Measurements from ENCODE around the gene C1orf115. TPM values are rescaled to one million over a fixed set of nuclear protein-coding genes. Genes with fewer than 3 reads are reported as not detected.

The C1orf115 gene, protein sequence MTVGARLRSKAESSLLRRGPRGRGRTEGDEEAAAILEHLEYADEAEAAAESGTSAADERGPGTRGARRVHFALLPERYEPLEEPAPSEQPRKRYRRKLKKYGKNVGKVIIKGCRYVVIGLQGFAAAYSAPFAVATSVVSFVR
- 34.7 TPM for total RNA-seq (ENCODE audit: unreplicated experiment)
- long read RNA-seq, partial matches to known transcripts: 0 of 7 reads
- long read RNA-seq, other reads (novel, unspliced or antisense): 4 of 7 reads

DNA sequence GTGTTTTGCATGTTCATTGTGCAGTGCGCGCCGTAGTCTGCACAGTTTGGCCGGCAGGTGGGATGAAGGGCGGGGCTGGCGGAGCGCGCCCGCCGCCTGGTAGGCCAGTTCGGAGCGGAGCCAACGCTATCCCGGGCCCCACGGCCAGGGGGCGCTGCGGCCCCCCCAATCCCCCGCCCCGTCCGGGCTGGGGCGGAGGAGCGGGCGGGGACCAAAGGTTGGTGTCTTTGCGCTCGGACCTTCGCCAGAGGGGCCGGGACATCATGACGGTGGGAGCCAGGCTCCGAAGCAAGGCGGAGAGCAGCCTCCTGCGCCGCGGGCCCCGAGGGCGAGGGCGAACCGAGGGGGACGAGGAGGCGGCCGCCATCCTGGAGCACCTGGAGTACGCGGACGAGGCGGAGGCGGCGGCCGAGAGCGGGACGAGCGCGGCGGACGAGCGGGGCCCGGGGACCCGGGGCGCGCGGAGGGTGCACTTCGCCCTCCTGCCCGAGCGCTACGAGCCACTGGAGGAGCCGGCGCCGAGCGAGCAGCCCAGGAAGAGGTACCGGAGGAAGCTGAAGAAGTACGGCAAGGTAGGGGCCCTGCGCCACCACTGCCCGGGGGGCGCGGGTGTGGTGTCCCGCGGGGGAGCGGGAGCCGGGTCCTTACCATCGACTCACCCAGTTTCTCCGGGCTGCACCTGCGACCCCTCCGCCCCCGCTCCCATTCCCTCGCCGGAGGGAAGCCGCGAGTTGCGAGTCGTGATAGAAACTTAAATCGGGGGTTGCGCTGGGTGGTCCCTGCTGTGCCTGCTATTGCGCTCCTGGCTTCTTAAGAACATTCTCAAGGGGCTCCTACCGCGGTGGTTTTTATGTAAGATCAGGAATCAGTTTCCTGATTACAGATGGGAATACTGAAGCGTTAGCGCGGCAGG is at the start of gene C1orf115:
TSS of gene C1orf115 (plus strand) at position 224 of the 913 bp plus-strand sequence. CDS start at position 264, 40 bp downstream.
- Mint-ChIP-seq H3K4me3 (ENCODE audit: unreplicated experiment) (peak within 1 kb of the TSS; percentile 88), H3K27me3 (ENCODE audit: unreplicated experiment) (no peaks in the 10 kb centered on the region), H3K27ac (ENCODE audit: unreplicated experiment) (no peak within 1 kb of the TSS), H3K9me3 (ENCODE audit: unreplicated experiment) (no peaks in the 10 kb centered on the region), H3K36me3 (ENCODE audit: low read depth, unreplicated experiment) (peaks cover 4% of the 10 kb centered on the region), H3K4me1 (ENCODE audit: unreplicated experiment) (peaks cover 23% of the 10 kb centered on the region)
- TF ChIP-seq, protein P1, sequence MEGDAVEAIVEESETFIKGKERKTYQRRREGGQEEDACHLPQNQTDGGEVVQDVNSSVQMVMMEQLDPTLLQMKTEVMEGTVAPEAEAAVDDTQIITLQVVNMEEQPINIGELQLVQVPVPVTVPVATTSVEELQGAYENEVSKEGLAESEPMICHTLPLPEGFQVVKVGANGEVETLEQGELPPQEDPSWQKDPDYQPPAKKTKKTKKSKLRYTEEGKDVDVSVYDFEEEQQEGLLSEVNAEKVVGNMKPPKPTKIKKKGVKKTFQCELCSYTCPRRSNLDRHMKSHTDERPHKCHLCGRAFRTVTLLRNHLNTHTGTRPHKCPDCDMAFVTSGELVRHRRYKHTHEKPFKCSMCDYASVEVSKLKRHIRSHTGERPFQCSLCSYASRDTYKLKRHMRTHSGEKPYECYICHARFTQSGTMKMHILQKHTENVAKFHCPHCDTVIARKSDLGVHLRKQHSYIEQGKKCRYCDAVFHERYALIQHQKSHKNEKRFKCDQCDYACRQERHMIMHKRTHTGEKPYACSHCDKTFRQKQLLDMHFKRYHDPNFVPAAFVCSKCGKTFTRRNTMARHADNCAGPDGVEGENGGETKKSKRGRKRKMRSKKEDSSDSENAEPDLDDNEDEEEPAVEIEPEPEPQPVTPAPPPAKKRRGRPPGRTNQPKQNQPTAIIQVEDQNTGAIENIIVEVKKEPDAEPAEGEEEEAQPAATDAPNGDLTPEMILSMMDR (IDR thresholded peaks at IDR 0.05; ENCODE audit: unreplicated experiment): peak; percentile 100
- peak; percentile 91 for DNase-seq (ENCODE audit: low spot score)

DNA sequence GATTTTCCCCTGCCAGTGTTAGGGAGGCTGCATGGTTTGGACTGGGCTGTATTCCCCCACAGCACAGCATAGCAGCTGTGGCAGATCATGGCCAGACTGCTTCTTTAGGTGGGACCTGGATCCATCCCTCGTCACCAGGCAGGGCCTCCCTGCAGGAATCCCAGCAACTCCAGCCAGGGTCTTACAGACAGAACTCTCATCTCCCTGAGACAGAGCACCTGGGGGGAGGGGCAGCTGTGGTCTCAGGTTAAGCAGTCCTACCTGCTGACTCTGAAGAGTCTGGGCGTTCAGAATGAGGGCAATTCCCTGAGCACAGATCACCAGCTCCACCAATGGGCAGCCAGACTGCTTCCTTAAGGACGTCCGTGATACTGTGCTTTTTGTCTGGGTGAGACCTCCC is 47.9 kb upstream of the C1orf115 start:
- Mint-ChIP-seq H3K36me3 (ENCODE audit: low read depth, unreplicated experiment) (peaks cover 18% of the 10 kb centered on the region), H3K4me1 (ENCODE audit: unreplicated experiment) (no peaks in the 10 kb centered on the region), H3K4me3 (ENCODE audit: unreplicated experiment) (no peak overlapping the region), H3K27me3 (ENCODE audit: unreplicated experiment) (no peaks in the 10 kb centered on the region), H3K9me3 (ENCODE audit: unreplicated experiment) (no peaks in the 10 kb centered on the region), H3K27ac (ENCODE audit: unreplicated experiment) (no peak overlapping the region)
- no peak for DNase-seq (ENCODE audit: low spot score)
- TF ChIP-seq, protein P1 (IDR thresholded peaks at IDR 0.05; ENCODE audit: unreplicated experiment): no peak

DNA sequence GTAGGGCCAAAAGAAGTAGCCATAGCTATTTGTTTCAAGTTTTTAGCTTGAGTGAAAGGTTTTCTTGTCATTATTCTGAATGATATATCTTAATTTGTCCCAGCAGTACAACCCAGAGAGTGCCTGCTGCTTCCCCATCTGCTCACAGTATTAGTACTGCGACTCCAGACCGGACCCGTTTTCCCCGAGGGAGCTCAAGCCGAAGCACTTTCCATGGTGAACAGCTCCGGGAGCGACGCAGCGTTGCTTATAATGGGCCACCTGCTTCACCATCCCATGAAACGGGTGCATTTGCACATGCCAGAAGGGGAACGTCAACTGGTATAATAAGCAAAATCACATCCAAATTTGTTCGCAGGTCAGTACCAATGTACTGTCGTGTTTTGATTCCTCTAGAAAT is 37.2 kb upstream of the C1orf115 start:
- H3K4me3 Mint-ChIP-seq (ENCODE audit: unreplicated experiment): no peak overlapping the region
- H3K36me3 Mint-ChIP-seq (ENCODE audit: low read depth, unreplicated experiment): peaks cover 13% of the 10 kb centered on the region
- no peaks in the 10 kb centered on the region for H3K27me3 Mint-ChIP-seq (ENCODE audit: unreplicated experiment)
- no peak overlapping the region for H3K27ac Mint-ChIP-seq (ENCODE audit: unreplicated experiment)
- H3K9me3 Mint-ChIP-seq (ENCODE audit: unreplicated experiment): no peaks in the 10 kb centered on the region
- no peaks in the 10 kb centered on the region for H3K4me1 Mint-ChIP-seq (ENCODE audit: unreplicated experiment)
- DNase-seq (ENCODE audit: low spot score): no peak
- TF ChIP-seq, protein P1 (IDR thresholded peaks at IDR 0.05; ENCODE audit: unreplicated experiment): no peak

DNA sequence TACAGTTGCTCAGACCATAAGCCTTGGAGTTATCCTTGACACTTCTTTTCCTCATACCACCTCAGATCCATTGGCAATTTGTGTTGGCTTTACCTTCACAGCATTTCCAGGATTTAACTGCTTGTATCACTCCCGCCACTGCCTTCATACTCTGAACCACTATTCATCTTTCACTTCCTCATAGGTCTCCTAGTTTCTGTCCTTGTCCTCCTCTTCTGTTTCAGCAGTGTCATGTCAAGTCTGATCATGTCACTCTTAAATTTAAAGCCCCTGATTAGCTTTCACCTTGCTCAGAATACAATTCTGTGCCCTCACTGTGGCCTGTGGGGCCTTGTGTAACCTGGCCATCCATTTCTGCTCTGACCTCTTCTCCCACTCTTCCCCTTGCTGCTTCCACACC is 34.7 kb upstream of the C1orf115 start:
- H3K4me3 Mint-ChIP-seq (ENCODE audit: unreplicated experiment): no peak overlapping the region
- no peaks in the 10 kb centered on the region for H3K27me3 Mint-ChIP-seq (ENCODE audit: unreplicated experiment)
- no peak for DNase-seq (ENCODE audit: low spot score)
- H3K4me1 Mint-ChIP-seq (ENCODE audit: unreplicated experiment): no peaks in the 10 kb centered on the region
- peak overlapping the region; percentile 59 for H3K27ac Mint-ChIP-seq (ENCODE audit: unreplicated experiment)
- H3K36me3 Mint-ChIP-seq (ENCODE audit: low read depth, unreplicated experiment): peaks cover 13% of the 10 kb centered on the region
- H3K9me3 Mint-ChIP-seq (ENCODE audit: unreplicated experiment): no peaks in the 10 kb centered on the region
- TF ChIP-seq, protein P1 (IDR thresholded peaks at IDR 0.05; ENCODE audit: unreplicated experiment): no peak
